ENCODE data around the gene HMG20A. TPM values are rescaled to one million over a fixed set of nuclear protein-coding genes. Genes with fewer than 3 reads are reported as not detected.

HMG20A gene
- total and polyA plus RNA-seq, 5 donors, result 20.4 to 51.9 (median 39.9) TPM

- no peaks in the 10 kb centered on the region for H3K27me3 ChIP-seq (ENCODE audit: control insufficient read depth, insufficient read depth)
- no peaks in the 10 kb centered on the region for H3K9me3 ChIP-seq (ENCODE audit: control insufficient read depth, low read length)
- H3K4me3 ChIP-seq (ENCODE audit: low read length), result no peak overlapping the region
- no peak for DNase-seq
- H3K27ac ChIP-seq (ENCODE audit: low read length), result no peak overlapping the region
- ATAC-seq, result no peak
- peaks cover 4% of the 10 kb centered on the region for H3K4me1 ChIP-seq (ENCODE audit: control insufficient read depth, insufficient read depth, low read length)
- WGBS, result 85% methylated on average over 1 of the region's 1 CpG
- intact Hi-C loops (cut with DNase I), result loop anchor here in 1 of 4 donors (10.0 kb wide), 1 partner anchor 232 kb away; no protein-coding TSS in a partner anchor
Measured at GRCh38 chr15:77416954-77417353, 3.7 kb upstream of the HMG20A start.

- 48% methylated on average over 3 of the region's 3 CpGs for WGBS
- intact Hi-C loops (cut with DNase I), result loop anchor here in 1 of 4 donors (10.0 kb wide), 1 partner anchor 233 kb away; no protein-coding TSS in a partner anchor
- H3K4me1 ChIP-seq (ENCODE audit: control insufficient read depth, insufficient read depth, low read length), result peaks cover 4% of the 10 kb centered on the region
- DNase-seq, result peak in 1 of 3 donors; percentile 17
- no peak overlapping the region for H3K4me3 ChIP-seq (ENCODE audit: low read length)
- no peak overlapping the region for H3K27ac ChIP-seq (ENCODE audit: low read length)
- H3K9me3 ChIP-seq (ENCODE audit: control insufficient read depth, low read length), result no peaks in the 10 kb centered on the region
- no peak for ATAC-seq
- no peaks in the 10 kb centered on the region for H3K27me3 ChIP-seq (ENCODE audit: control insufficient read depth, insufficient read depth)
Measured at GRCh38 chr15:77417602-77418001, 3.1 kb upstream of the HMG20A start.

GRCh38 chr15:77418391-77418965, 2.2 kb upstream of the HMG20A start:
- Histone ChIP-seq H3K27me3 (ENCODE audit: control insufficient read depth, insufficient read depth) (no peaks in the 10 kb centered on the region), H3K4me3 (ENCODE audit: low read length) (peak overlapping the region; percentile 87), H3K9me3 (ENCODE audit: control insufficient read depth, low read length) (no peaks in the 10 kb centered on the region), H3K4me1 (ENCODE audit: control insufficient read depth, insufficient read depth, low read length) (peaks cover 4% of the 10 kb centered on the region), H3K27ac (ENCODE audit: low read length) (peak overlapping the region; percentile 26)
- intact Hi-C loops (cut with DNase I), result loop anchor here in 1 of 4 donors (10.0 kb wide), 1 partner anchor 234 kb away; no protein-coding TSS in a partner anchor
- ATAC-seq (no peak), DNase-seq (no peak)
- WGBS, result 13% methylated on average over 8 of the region's 8 CpGs

- Histone ChIP-seq H3K4me1 (ENCODE audit: control insufficient read depth, insufficient read depth, low read length) (peaks cover 4% of the 10 kb centered on the region), H3K27me3 (ENCODE audit: control insufficient read depth, insufficient read depth) (no peaks in the 10 kb centered on the region), H3K27ac (ENCODE audit: low read length) (peak overlapping the region; percentile 83), H3K4me3 (ENCODE audit: low read length) (peak overlapping the region; percentile 87), H3K9me3 (ENCODE audit: control insufficient read depth, low read length) (no peaks in the 10 kb centered on the region)
- peak; percentile 52 to 83 (median 77) for DNase-seq
- intact Hi-C loops (cut with DNase I), result loop anchor here in 1 of 4 donors (10.0 kb wide), 1 partner anchor 234 kb away; no protein-coding TSS in a partner anchor
- under 1% methylated on average over 72 of the region's 72 CpGs for WGBS
- ATAC-seq, result peak; percentile 1 to 2
Measured at GRCh38 chr15:77418966-77419835, 1.5 kb upstream of the HMG20A start.

GRCh38 chr15:77419836-77420609, 665 bp upstream of the HMG20A start, which contains the start of gene PEAK1:
Gene PEAK1 (minus strand): TSS chr15:77420104. CDS start chr15:77181926, 238,178 bp downstream.
- peak; percentile 98 to 99 for ATAC-seq
- intact Hi-C loops (cut with DNase I), result loop anchor here in 3 of 4 donors (5.0 to 10.0 kb wide), 4 partner anchors 65 to 235 kb away; no protein-coding TSS in a partner anchor
- Histone ChIP-seq H3K9me3 (ENCODE audit: control insufficient read depth, low read length) (no peaks in the 10 kb centered on the region), H3K4me3 (ENCODE audit: low read length) (peak within 1 kb of the TSS; percentile 87), H3K27me3 (ENCODE audit: control insufficient read depth, insufficient read depth) (no peaks in the 10 kb centered on the region), H3K4me1 (ENCODE audit: control insufficient read depth, insufficient read depth, low read length) (peaks cover 5% of the 10 kb centered on the region), H3K27ac (ENCODE audit: low read length) (peak within 1 kb of the TSS; percentile 100)
- peak; percentile 100 for DNase-seq
- under 1% methylated on average over 92 of the region's 92 CpGs for WGBS

GRCh38 chr15:77421370-77421700, 647 bp downstream of the HMG20A start:
- peak overlapping the region; percentile 100 for H3K27ac ChIP-seq (ENCODE audit: low read length)
- no peaks in the 10 kb centered on the region for H3K27me3 ChIP-seq (ENCODE audit: control insufficient read depth, insufficient read depth)
- H3K4me3 ChIP-seq (ENCODE audit: low read length), result peak overlapping the region; percentile 87
- 1% methylated on average over 3 of the region's 3 CpGs for WGBS
- no peak for ATAC-seq
- H3K4me1 ChIP-seq (ENCODE audit: control insufficient read depth, insufficient read depth, low read length), result peaks cover 2% of the 10 kb centered on the region
- intact Hi-C loops (cut with DNase I), result loop anchor here in 3 of 4 donors (5.0 to 10.0 kb wide), 3 partner anchors 63 to 76 kb away; no protein-coding TSS in a partner anchor
- H3K9me3 ChIP-seq (ENCODE audit: control insufficient read depth, low read length), result no peaks in the 10 kb centered on the region
- no peak for DNase-seq

GRCh38 chr15:77425104-77425503, 4.4 kb downstream of the HMG20A start:
- no peak for DNase-seq
- Histone ChIP-seq H3K4me3 (ENCODE audit: low read length) (no peak overlapping the region), H3K4me1 (ENCODE audit: control insufficient read depth, insufficient read depth, low read length) (peaks cover 2% of the 10 kb centered on the region), H3K27me3 (ENCODE audit: control insufficient read depth, insufficient read depth) (no peaks in the 10 kb centered on the region), H3K9me3 (ENCODE audit: control insufficient read depth, low read length) (no peaks in the 10 kb centered on the region), H3K27ac (ENCODE audit: low read length) (no peak overlapping the region)
- 90% methylated on average over 3 of the region's 3 CpGs for WGBS
- intact Hi-C loops (cut with DNase I), result loop anchor here in 2 of 4 donors (10.0 kb wide), 2 partner anchors 60 to 70 kb away; no protein-coding TSS in a partner anchor
- ATAC-seq, result no peak

- intact Hi-C loops (cut with DNase I), result loop anchor here in 2 of 4 donors (10.0 kb wide), 2 partner anchors 58 to 68 kb away; no protein-coding TSS in a partner anchor
- Histone ChIP-seq H3K27ac (ENCODE audit: low read length) (no peak overlapping the region), H3K27me3 (ENCODE audit: control insufficient read depth, insufficient read depth) (no peaks in the 10 kb centered on the region), H3K4me1 (ENCODE audit: control insufficient read depth, insufficient read depth, low read length) (peaks cover 2% of the 10 kb centered on the region), H3K4me3 (ENCODE audit: low read length) (no peak overlapping the region), H3K9me3 (ENCODE audit: control insufficient read depth, low read length) (no peaks in the 10 kb centered on the region)
- WGBS, result 82% methylated on average over 1 of the region's 1 CpG
- ATAC-seq (no peak), DNase-seq (no peak)
Measured at GRCh38 chr15:77426377-77426776, 5.7 kb downstream of the HMG20A start.

GRCh38 chr15:77426871-77427270, 6.2 kb downstream of the HMG20A start:
- 89% methylated on average over 1 of the region's 1 CpG for WGBS
- DNase-seq (no peak), ATAC-seq (no peak)
- intact Hi-C loops (cut with DNase I), result loop anchor here in 2 of 4 donors (10.0 kb wide), 2 partner anchors 58 to 68 kb away; no protein-coding TSS in a partner anchor
- H3K9me3 ChIP-seq (ENCODE audit: control insufficient read depth, low read length), result no peaks in the 10 kb centered on the region
- no peak overlapping the region for H3K4me3 ChIP-seq (ENCODE audit: low read length)
- peaks cover 2% of the 10 kb centered on the region for H3K4me1 ChIP-seq (ENCODE audit: control insufficient read depth, insufficient read depth, low read length)
- no peak overlapping the region for H3K27ac ChIP-seq (ENCODE audit: low read length)
- H3K27me3 ChIP-seq (ENCODE audit: control insufficient read depth, insufficient read depth), result no peaks in the 10 kb centered on the region

- no peak overlapping the region for H3K4me3 ChIP-seq (ENCODE audit: low read length)
- 68% methylated on average over 2 of the region's 2 CpGs for WGBS
- no peak overlapping the region for H3K27ac ChIP-seq (ENCODE audit: low read length)
- no peaks in the 10 kb centered on the region for H3K27me3 ChIP-seq (ENCODE audit: control insufficient read depth, insufficient read depth)
- ATAC-seq (no peak), DNase-seq (no peak)
- H3K9me3 ChIP-seq (ENCODE audit: control insufficient read depth, low read length), result no peaks in the 10 kb centered on the region
- intact Hi-C loops (cut with DNase I), result no loop called here
- no peaks in the 10 kb centered on the region for H3K4me1 ChIP-seq (ENCODE audit: control insufficient read depth, insufficient read depth, low read length)
Measured at GRCh38 chr15:77430213-77430612, 9.5 kb downstream of the HMG20A start.

All from right cardiac atrium (tissue), 5 donors.